ENCODE results near the gene TMEM94.

TMEM94 gene

GRCh38 chr17:75487351-75488070, 31.1 kb downstream of the TMEM94 start:
- TF ChIP-seq, protein P1, sequence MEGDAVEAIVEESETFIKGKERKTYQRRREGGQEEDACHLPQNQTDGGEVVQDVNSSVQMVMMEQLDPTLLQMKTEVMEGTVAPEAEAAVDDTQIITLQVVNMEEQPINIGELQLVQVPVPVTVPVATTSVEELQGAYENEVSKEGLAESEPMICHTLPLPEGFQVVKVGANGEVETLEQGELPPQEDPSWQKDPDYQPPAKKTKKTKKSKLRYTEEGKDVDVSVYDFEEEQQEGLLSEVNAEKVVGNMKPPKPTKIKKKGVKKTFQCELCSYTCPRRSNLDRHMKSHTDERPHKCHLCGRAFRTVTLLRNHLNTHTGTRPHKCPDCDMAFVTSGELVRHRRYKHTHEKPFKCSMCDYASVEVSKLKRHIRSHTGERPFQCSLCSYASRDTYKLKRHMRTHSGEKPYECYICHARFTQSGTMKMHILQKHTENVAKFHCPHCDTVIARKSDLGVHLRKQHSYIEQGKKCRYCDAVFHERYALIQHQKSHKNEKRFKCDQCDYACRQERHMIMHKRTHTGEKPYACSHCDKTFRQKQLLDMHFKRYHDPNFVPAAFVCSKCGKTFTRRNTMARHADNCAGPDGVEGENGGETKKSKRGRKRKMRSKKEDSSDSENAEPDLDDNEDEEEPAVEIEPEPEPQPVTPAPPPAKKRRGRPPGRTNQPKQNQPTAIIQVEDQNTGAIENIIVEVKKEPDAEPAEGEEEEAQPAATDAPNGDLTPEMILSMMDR (IDR thresholded peaks at IDR 0.05; ENCODE audit: low read depth, low read length, missing control alignments): no peak
- DNase-seq (ENCODE audit: low read depth): no peak
- H3K4me3 ChIP-seq (ENCODE audit: low read depth, low read length): no peak overlapping the region

DNA sequence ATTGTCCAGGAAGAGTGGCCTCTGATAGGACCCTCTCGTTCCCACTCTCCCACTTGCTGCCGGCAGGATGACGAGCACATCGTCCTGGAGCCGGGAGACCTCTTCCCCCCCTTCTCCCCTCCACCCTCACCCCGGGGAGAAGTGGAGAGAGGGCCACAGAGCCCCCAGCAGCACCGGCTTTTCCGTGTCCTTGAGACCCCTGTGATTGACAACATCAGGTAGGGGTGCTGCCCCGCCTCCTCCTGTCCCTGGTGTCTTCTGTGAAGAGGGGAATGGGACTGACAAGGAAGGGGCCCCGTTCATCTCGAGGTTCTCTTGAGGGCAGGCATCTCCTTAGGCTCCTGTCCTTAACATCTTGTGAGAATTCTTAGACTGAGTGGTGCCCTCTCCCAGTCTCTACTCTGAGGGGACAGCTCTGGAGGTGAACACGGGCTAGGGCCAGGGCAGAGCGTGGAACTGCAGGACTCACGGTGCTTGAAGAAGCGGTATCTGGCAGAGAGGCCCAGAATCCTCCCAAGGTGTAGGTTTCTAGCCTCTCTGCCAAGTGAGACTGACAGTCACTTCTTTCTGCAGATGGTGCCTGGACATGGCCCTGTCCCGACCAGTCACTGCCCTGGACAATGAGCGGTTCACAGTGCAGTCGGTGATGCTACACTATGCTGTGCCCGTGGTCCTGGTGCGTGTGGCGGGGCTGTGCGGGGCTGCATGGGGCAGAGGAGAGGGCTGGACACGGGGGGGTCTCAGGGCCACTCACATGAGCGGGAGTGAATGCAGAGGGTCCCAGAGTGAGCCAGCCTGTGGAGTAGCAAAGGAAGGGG, 32.5 kb downstream of the TMEM94 start:
- DNase-seq (ENCODE audit: low read depth): no peak
- H3K4me3 ChIP-seq (ENCODE audit: low read depth, low read length): no peak overlapping the region
- TF ChIP-seq, protein P1 (IDR thresholded peaks at IDR 0.05; ENCODE audit: low read depth, low read length, missing control alignments): no peak

DNA sequence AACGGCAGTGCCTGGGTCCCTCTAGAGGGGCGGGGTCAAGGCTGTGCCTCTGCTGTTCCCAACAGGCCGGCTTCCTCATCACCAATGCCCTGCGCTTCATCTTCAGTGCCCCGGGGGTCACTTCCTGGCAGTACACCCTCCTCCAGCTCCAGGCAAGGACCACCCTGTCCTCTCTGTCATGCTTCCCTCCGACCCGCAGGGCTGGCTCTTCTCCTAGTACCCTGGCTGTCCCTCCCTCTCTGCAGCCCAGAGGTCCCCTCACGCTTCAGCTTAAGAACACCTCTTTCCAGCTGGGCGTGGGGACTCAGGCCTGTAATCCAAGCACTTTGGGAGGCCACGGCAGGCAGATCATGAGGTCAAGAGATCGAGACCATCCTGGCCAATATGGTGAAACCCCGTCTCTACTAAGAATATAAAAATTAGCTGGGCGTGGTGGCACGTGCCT, 33.1 kb downstream of the TMEM94 start:
- DNase-seq (ENCODE audit: low read depth): no peak
- TF ChIP-seq, protein P1 (IDR thresholded peaks at IDR 0.05; ENCODE audit: low read depth, low read length, missing control alignments): no peak
- H3K4me3 ChIP-seq (ENCODE audit: low read depth, low read length): no peak overlapping the region

- no peak overlapping the region for H3K4me3 ChIP-seq (ENCODE audit: low read depth, low read length)
- DNase-seq (ENCODE audit: low read depth): no peak
- TF ChIP-seq, protein P1 (IDR thresholded peaks at IDR 0.05; ENCODE audit: low read depth, low read length, missing control alignments): no peak
Measured at GRCh38 chr17:75490173-75490743, 33.8 kb downstream of the TMEM94 start.

GRCh38 chr17:75490953-75491649, 34.7 kb downstream of the TMEM94 start:
- no peak overlapping the region for H3K4me3 ChIP-seq (ENCODE audit: low read depth, low read length)
- TF ChIP-seq, protein P1 (IDR thresholded peaks at IDR 0.05; ENCODE audit: low read depth, low read length, missing control alignments): no peak
- DNase-seq (ENCODE audit: low read depth): no peak

DNA sequence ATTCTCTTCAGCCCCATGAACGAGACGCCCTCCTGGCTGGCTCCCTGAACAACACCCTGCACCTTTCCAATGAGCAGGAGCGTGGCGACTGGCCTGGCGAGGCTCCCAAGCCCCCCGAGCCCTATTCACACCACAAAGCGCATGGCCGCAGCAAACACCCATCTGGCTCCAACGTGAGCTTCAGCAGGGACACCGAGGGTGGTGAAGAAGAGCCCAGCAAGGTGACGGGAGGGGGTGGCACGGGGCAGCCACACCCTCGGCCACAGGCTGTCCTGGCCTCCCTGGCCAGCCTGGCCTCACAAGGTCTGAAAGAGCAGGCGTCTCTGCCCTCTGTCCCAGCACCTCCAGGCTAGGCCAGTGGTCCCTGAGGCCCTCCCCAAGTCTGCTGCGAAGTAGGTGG, 35.2 kb downstream of the TMEM94 start:
- no peak overlapping the region for H3K4me3 ChIP-seq (ENCODE audit: low read depth, low read length)
- DNase-seq (ENCODE audit: low read depth): no peak
- TF ChIP-seq, protein P1 (IDR thresholded peaks at IDR 0.05; ENCODE audit: low read depth, low read length, missing control alignments): no peak
